IMR-90 (cell line): Measurements from ENCODE around the gene UBR7. TPM values are rescaled to one million over a fixed set of nuclear protein-coding genes. Genes with fewer than 3 reads are reported as not detected.

Source experiments
- ATAC-seq: fragments of 200-7000 bp; cut with Tn5 transposase; 2 replicates; pipeline ENCODE4 v1.9.1; 2020; ENCODE audit warnings: low read depth, mild to moderate bottlenecking, moderate library complexity
- BruUV-seq: library from RNA; stranded (reverse); fragments of 400-500 nt; replicated peaks from 2 replicates; lab custom pipeline; 2021; lab: Mats Ljungman, UMichigan
- CTCF ChIA-PET: fragments of 300-600 bp; formaldehyde crosslinking; extraction: SDS; loops from one replicate; lab custom pipeline; 2021; ENCODE audit warnings: antibody characterized with exemption; lab: Yijun Ruan, JAX
- POLR2A ChIA-PET: fragments of 300-600 bp; sonication (Branson Sonifier 250); formaldehyde crosslinking; loops from one replicate; lab custom pipeline; 2022; ENCODE audit warnings: antibody characterized with exemption; ENCODE audit not compliant: unreplicated experiment; lab: Charles Lee
- DNase-seq: peaks from one replicate; pipeline ENCODE4 v3.0.0; 2013
- H2AFZ ChIP-seq: replicated peaks from 2 replicates; pipeline ENCODE3; 2013; ENCODE audit warnings: low read length, mild to moderate bottlenecking; ENCODE audit not compliant: poor library complexity
- H2AK5ac ChIP-seq: 2 replicates; pipeline ENCODE4 v1.6.1; 2013; ENCODE audit warnings: low read depth, low read length, inconsistent platforms
- H2AK9ac ChIP-seq: replicated peaks from 2 replicates; pipeline ENCODE3; 2013; ENCODE audit warnings: mild to moderate bottlenecking, low read depth, low read length, moderate library complexity; ENCODE audit not compliant: poor library complexity
- H2BK120ac ChIP-seq: 2 replicates; pipeline ENCODE4 v1.6.1; 2013; ENCODE audit warnings: low read depth, low read length, inconsistent platforms
- H2BK15ac ChIP-seq: 3 replicates; pipeline ENCODE4 v1.6.1; 2013; ENCODE audit warnings: low read depth, low read length, inconsistent platforms
- H2BK20ac ChIP-seq: 2 replicates; pipeline ENCODE4 v1.6.1; 2013; ENCODE audit warnings: low read depth, mild to moderate bottlenecking, inconsistent platforms, low read length, moderate library complexity
- H2BK5ac ChIP-seq: 2 replicates; pipeline ENCODE4 v1.6.1; 2013; ENCODE audit warnings: mild to moderate bottlenecking, low read depth, low read length, inconsistent platforms; ENCODE audit not compliant: poor library complexity, severe bottlenecking
- H3K14ac ChIP-seq: replicated peaks from 2 replicates; pipeline ENCODE4 v1.6.1; 2013; ENCODE audit warnings: low read depth, low read length, inconsistent platforms
- H3K18ac ChIP-seq: 2 replicates; pipeline ENCODE4 v1.6.1; 2013; ENCODE audit warnings: low read depth, low read length, control low read depth
- H3K23ac ChIP-seq: 2 replicates; pipeline ENCODE4 v1.6.1; 2013; ENCODE audit warnings: low read depth, low read length, inconsistent platforms
- H3K27ac ChIP-seq: 2 replicates; pipeline ENCODE4 v1.5.1; 2013; ENCODE audit warnings: mild to moderate bottlenecking, control low read depth, low read length; ENCODE audit not compliant: insufficient read depth
- H3K27me3 ChIP-seq: 2 replicates; pipeline ENCODE4 v1.6.1; 2013; ENCODE audit warnings: low read length; ENCODE audit not compliant: control insufficient read depth, insufficient read depth
- H3K36me3 ChIP-seq: 2 replicates; pipeline ENCODE4 v1.6.1; 2013; ENCODE audit warnings: low read length, mixed read lengths; ENCODE audit not compliant: control insufficient read depth, insufficient read depth
- H3K4ac ChIP-seq: 2 replicates; pipeline ENCODE4 v1.6.1; 2013; ENCODE audit warnings: low read depth, low read length, inconsistent platforms
- H3K4me1 ChIP-seq: 2 replicates; pipeline ENCODE4 v1.6.1; 2013; ENCODE audit warnings: low read length, mixed read lengths; ENCODE audit not compliant: control insufficient read depth, insufficient read depth
- H3K4me2 ChIP-seq: 2 replicates; pipeline ENCODE4 v1.6.1; 2013; ENCODE audit warnings: low read depth, mild to moderate bottlenecking, control low read depth, low read length, moderate library complexity
- H3K4me3 ChIP-seq: 2 replicates; pipeline ENCODE4 v1.5.1; 2013; ENCODE audit warnings: low read depth, mild to moderate bottlenecking, control low read depth, low read length, moderate library complexity; ENCODE audit not compliant: insufficient read depth
- H3K56ac ChIP-seq: 2 replicates; pipeline ENCODE4 v1.6.1; 2013; ENCODE audit warnings: low read length, inconsistent platforms; ENCODE audit not compliant: insufficient read depth; ENCODE audit errors: extremely low read depth
- H3K79me1 ChIP-seq, 2 experiments: 2 replicates each; pipeline ENCODE4 v1.6.1; 2013; ENCODE audit warnings: low read length in 2 of 2, inconsistent platforms in 1 of 2, low read depth in 1 of 2
- H3K9ac ChIP-seq: 2 replicates; pipeline ENCODE4 v1.6.1; 2013; ENCODE audit warnings: low read depth, low read length, control low read depth
- H3K9me1 ChIP-seq: 2 replicates; pipeline ENCODE4 v1.6.1; 2013; ENCODE audit warnings: low read length, inconsistent platforms; ENCODE audit not compliant: insufficient read depth
- H3K9me3 ChIP-seq: 2 replicates; pipeline ENCODE4 v1.6.1; 2013; ENCODE audit warnings: low read length; ENCODE audit not compliant: control insufficient read depth, insufficient read depth
- H4K20me1 ChIP-seq: 2 replicates; pipeline ENCODE4 v1.6.1; 2013; ENCODE audit warnings: low read length, inconsistent platforms; ENCODE audit not compliant: insufficient read depth
- H4K5ac ChIP-seq: 2 replicates; pipeline ENCODE4 v1.6.1; 2013; ENCODE audit warnings: mild to moderate bottlenecking, low read depth, low read length, control low read depth
- H4K8ac ChIP-seq, 2 experiments: 2 replicates each; pipeline ENCODE4 v1.6.1; 2013; ENCODE audit warnings: low read depth in 2 of 2, low read length in 2 of 2, control low read depth in 1 of 2, inconsistent platforms in 1 of 2
- H4K91ac ChIP-seq: 2 replicates; pipeline ENCODE4 v1.6.1; 2013; ENCODE audit warnings: low read depth, low read length, inconsistent platforms; ENCODE audit not compliant: insufficient read depth
- BHLHE40 ChIP-seq: fragments of 150-350 bp; IDR thresholded peaks from 2 replicates; pipeline ENCODE4 v1.6.1; 2016; ENCODE audit warnings: mild to moderate bottlenecking, low read depth, low read length
- CEBPB ChIP-seq: IDR thresholded peaks from 2 replicates; pipeline ENCODE4 v1.6.1; 2012; ENCODE audit warnings: low read depth, low read length, improper control_type of control experiment
- CHD1 ChIP-seq: IDR thresholded peaks from 2 replicates; pipeline ENCODE4 v1.6.1; 2012; ENCODE audit warnings: low read depth, low read length, improper control_type of control experiment
- CTCF ChIP-seq: conservative IDR thresholded peaks from 2 replicates; pipeline ENCODE4 v1.5.1; 2012; ENCODE audit warnings: mild to moderate bottlenecking, low read depth, low read length, improper control_type of control experiment
- ELK1 ChIP-seq: fragments of 150-350 bp; IDR thresholded peaks from 2 replicates; pipeline ENCODE4 v1.6.1; 2016; ENCODE audit warnings: low read depth, mild to moderate bottlenecking, low read length, moderate library complexity, borderline replicate concordance
- MAFK ChIP-seq: IDR thresholded peaks from 2 replicates; pipeline ENCODE4 v1.6.1; 2012; ENCODE audit warnings: low read depth, low read length, improper control_type of control experiment
- MAZ ChIP-seq: IDR thresholded peaks from 2 replicates; pipeline ENCODE4 v1.6.1; 2012; ENCODE audit warnings: low read depth, mild to moderate bottlenecking, low read length, improper control_type of control experiment, moderate library complexity, borderline replicate concordance
- MXI1 ChIP-seq: IDR thresholded peaks from 2 replicates; pipeline ENCODE4 v1.6.1; 2012; ENCODE audit warnings: low read depth, mild to moderate bottlenecking, low read length, moderate library complexity, borderline replicate concordance
- NFE2L2 ChIP-seq: fragments of 150-350 bp; IDR thresholded peaks from 2 replicates; pipeline ENCODE4 v1.6.1; 2016; ENCODE audit warnings: low read depth, mild to moderate bottlenecking, low read length
- POLR2A ChIP-seq: IDR thresholded peaks from 2 replicates; pipeline ENCODE4 v1.6.1; 2012; ENCODE audit warnings: mild to moderate bottlenecking, low read depth, low read length
- RAD21 ChIP-seq: IDR thresholded peaks from 2 replicates; pipeline ENCODE4 v1.6.1; 2012; ENCODE audit warnings: low read length, improper control_type of control experiment
- RCOR1 ChIP-seq: IDR thresholded peaks from 2 replicates; pipeline ENCODE4 v1.6.1; 2012; ENCODE audit warnings: mild to moderate bottlenecking, low read length, improper control_type of control experiment; ENCODE audit not compliant: insufficient replicate concordance
- RFX5 ChIP-seq: IDR thresholded peaks from 2 replicates; pipeline ENCODE4 v1.8.0; 2012; ENCODE audit warnings: low read depth, mild to moderate bottlenecking, low read length, moderate library complexity
- SMC3 ChIP-seq: fragments of 150-350 bp; IDR thresholded peaks from 2 replicates; pipeline ENCODE4 v1.6.1; 2016; ENCODE audit warnings: low read depth, mild to moderate bottlenecking, antibody characterized with exemption, low read length, moderate library complexity
- USF2 ChIP-seq: fragments of 150-350 bp; IDR thresholded peaks from 2 replicates; pipeline ENCODE4 v1.6.1; 2017; ENCODE audit warnings: mild to moderate bottlenecking, antibody characterized with exemption, low read length, low read depth
- WGBS, 2 experiments: methylation state at CpG; one replicate each; pipeline versions ENCODE4 v1.1.5 to v1.1.7; 2013; ENCODE audit warnings: missing lambda C conversion rate in 2 of 2; ENCODE audit not compliant: insufficient read length in 1 of 2; ENCODE audit errors: extremely low coverage in 2 of 2; 5-methylcytosine and 5-hydroxymethylcytosine counted together
- dilution Hi-C: fragments of 300-500 bp; cut with HindIII; formaldehyde crosslinking; loops from one replicate; pipeline ENCODE4 v1.14.3; 2018; ENCODE audit warnings: low sequenced_read_pairs; ENCODE audit not compliant: unreplicated experiment
- in situ Hi-C: fragments of 300-500 bp; cut with MboI; formaldehyde crosslinking; loops from 3 replicates; pipeline ENCODE4 v1.14.3; 2019; ENCODE audit warnings: low sequenced_read_pairs, inconsistent platforms, mixed read lengths
- intact Hi-C: fragments of 100-400 bp; cut with micrococcal nuclease; formaldehyde crosslinking; loops from 2 replicates; pipeline ENCODE4 v1.10.0; 2022
- polyA plus RNA-seq, 3 experiments: library from polyadenylated mRNA; depleted of rRNA; stranded (reverse); fragments of >200 nt; gene quantifications; 2 replicates each; pipeline ENCODE4 v1.2.3, GENCODE V29; 2012; ENCODE audit warnings: low replicate concordance in 1 of 3
- total RNA-seq: library from RNA; depleted of rRNA; stranded (reverse); fragments of >200 nt; gene quantifications from 2 replicates; pipeline ENCODE4 v1.2.3, GENCODE V29; 2012

The UBR7 gene
- total and polyA plus RNA-seq, 2 of the 4 experiments (the other 2 are of a cell fraction) = 24.2 to 29.4 TPM

GRCh38 chr14:93219103-93219726 is 12.2 kb downstream of the UBR7 start:
- H4K8ac ChIP-seq = no peak overlapping the region
- no peak overlapping the region for H3K14ac ChIP-seq
- H2BK5ac ChIP-seq = no peak overlapping the region
- H3K36me3 ChIP-seq = peaks cover 20% of the 10 kb centered on the region
- H2AK5ac ChIP-seq = no peak overlapping the region
- H3K9me1 ChIP-seq = no peaks in the 10 kb centered on the region
- no peak overlapping the region for H2BK20ac ChIP-seq
- ChIA-PET POLR2A (interaction anchor here (0.7 kb wide), 1 partner anchor 53 kb away, joined by 11 read pairs; no protein-coding TSS in a partner anchor), CTCF (interaction anchor here (0.6 to 1.6 kb wide), 7 partner anchors 12 to 237 kb away, joined by 3 to 5 read pairs (median 3); partner anchors contain the start of genes GON7, LYSET, MOAP1 and UBR7)
- no peak overlapping the region for H3K4ac ChIP-seq
- H4K20me1 ChIP-seq = no peaks in the 10 kb centered on the region
- no peaks in the 10 kb centered on the region for H3K9me3 ChIP-seq
- intact Hi-C loops (no loop called here), dilution Hi-C loops (no loop called here), in situ Hi-C loops (loop anchor here (10.0 kb wide), 1 partner anchor 326 kb away; no protein-coding TSS in a partner anchor)
- no peak overlapping the region for H2AK9ac ChIP-seq
- no peak overlapping the region for H3K4me3 ChIP-seq
- no CpG with 5 or more reads among the region's 3 CpGs for WGBS, 2 experiments
- ATAC-seq = peak; percentile 70
- H3K79me1 ChIP-seq = no peaks in the 10 kb centered on the region
- peak; percentile 65 for DNase-seq
- H3K9ac ChIP-seq = no peak overlapping the region
- no peak overlapping the region for H2AFZ ChIP-seq
- H2BK120ac ChIP-seq = no peak overlapping the region
- H3K4me1 ChIP-seq = no peaks in the 10 kb centered on the region
- H4K91ac ChIP-seq = no peak overlapping the region
- H2BK15ac ChIP-seq = no peak overlapping the region
- H3K18ac ChIP-seq = no peak overlapping the region
- H3K23ac ChIP-seq = no peak overlapping the region
- no peaks in the 10 kb centered on the region for H3K27me3 ChIP-seq
- no peak overlapping the region for H3K27ac ChIP-seq
- no TSS peak for BruUV-seq
- no peak overlapping the region for H3K4me2 ChIP-seq
- H3K56ac ChIP-seq = no peak overlapping the region
- no peak overlapping the region for H4K5ac ChIP-seq
- no peak for TF ChIP-seq MAZ
- no peak for TF ChIP-seq RFX5
- peak; percentile 55 for TF ChIP-seq RAD21
- TF ChIP-seq CTCF = peak; percentile 53
- TF ChIP-seq RCOR1 = no peak
- TF ChIP-seq USF2 = no peak
- TF ChIP-seq CEBPB = no peak
- TF ChIP-seq BHLHE40 = no peak
- TF ChIP-seq MAFK = no peak
- TF ChIP-seq CHD1 = no peak
- TF ChIP-seq NFE2L2 = no peak
- TF ChIP-seq ELK1 = no peak
- peak; percentile 32; the same call in 1 of the 2 replicates for TF ChIP-seq SMC3
- no peak for TF ChIP-seq POLR2A
- no peak for TF ChIP-seq MXI1
